ENCODE measurements around the gene GRB10. TPM values are rescaled to one million over a fixed set of nuclear protein-coding genes. Genes with fewer than 3 reads are reported as not detected.

GRB10 gene
- total RNA-seq, 1 donor from 2014 or later = not detected

DNA sequence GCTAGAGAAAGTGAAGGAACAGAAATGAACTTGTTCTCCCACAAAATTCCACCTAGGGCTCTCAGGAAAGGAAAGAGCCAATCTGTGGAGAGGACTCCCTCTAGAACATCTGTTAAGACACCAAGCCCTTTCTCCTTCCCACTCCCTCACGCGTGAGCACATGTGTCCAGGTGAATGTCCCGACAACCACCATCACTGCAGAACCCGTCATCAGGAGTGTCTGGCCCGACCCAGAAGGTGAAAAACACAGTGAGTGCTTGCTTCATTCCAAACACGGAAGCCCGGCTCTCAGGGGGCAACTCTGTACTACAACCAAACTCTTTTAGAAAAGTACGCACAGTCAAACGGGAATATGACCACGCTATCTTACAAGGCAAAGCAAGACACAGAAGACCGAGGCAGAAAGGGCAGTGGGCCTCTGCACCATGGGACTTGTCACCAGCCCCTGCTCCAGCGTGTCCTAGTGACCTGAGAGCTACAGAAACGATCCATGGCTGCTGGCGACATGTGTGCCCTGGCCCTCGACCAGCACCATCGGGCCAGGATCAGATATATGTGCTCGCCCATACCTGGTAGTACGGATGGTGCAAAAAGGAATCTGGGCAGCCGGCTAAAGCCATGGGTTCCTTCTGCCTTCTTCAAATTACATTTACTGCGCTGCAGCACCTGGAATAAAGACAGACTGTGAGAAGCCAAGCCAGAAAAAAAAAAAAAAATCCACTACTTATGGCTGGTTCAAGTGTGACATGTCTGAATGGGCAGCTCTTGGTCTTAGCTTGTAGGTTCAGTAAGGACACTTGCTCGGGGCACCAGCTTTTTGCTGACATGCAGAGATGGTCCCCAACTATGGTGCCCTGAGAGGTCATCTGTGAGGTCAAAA lies 50.8 kb downstream of the GRB10 start:
- Mint-ChIP-seq H3K27ac (no peak overlapping the region), H3K9me3 (no peaks in the 10 kb centered on the region), H3K27me3 (peaks cover 7% of the 10 kb centered on the region), H3K36me3 (ENCODE audit: low read depth) (no peaks in the 10 kb centered on the region), H3K4me1 (no peaks in the 10 kb centered on the region), H3K4me3 (no peak overlapping the region)
- ChIA-PET CTCF (no interaction called here), POLR2A (no interaction called here)
- TF ChIP-seq, protein P1, sequence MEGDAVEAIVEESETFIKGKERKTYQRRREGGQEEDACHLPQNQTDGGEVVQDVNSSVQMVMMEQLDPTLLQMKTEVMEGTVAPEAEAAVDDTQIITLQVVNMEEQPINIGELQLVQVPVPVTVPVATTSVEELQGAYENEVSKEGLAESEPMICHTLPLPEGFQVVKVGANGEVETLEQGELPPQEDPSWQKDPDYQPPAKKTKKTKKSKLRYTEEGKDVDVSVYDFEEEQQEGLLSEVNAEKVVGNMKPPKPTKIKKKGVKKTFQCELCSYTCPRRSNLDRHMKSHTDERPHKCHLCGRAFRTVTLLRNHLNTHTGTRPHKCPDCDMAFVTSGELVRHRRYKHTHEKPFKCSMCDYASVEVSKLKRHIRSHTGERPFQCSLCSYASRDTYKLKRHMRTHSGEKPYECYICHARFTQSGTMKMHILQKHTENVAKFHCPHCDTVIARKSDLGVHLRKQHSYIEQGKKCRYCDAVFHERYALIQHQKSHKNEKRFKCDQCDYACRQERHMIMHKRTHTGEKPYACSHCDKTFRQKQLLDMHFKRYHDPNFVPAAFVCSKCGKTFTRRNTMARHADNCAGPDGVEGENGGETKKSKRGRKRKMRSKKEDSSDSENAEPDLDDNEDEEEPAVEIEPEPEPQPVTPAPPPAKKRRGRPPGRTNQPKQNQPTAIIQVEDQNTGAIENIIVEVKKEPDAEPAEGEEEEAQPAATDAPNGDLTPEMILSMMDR (IDR thresholded peaks at IDR 0.05) = no peak
- DNase-seq (no peak), ATAC-seq (ENCODE audit: low read depth) (no peak)
- intact Hi-C loops (cut with micrococcal nuclease) = no loop called here

DNA sequence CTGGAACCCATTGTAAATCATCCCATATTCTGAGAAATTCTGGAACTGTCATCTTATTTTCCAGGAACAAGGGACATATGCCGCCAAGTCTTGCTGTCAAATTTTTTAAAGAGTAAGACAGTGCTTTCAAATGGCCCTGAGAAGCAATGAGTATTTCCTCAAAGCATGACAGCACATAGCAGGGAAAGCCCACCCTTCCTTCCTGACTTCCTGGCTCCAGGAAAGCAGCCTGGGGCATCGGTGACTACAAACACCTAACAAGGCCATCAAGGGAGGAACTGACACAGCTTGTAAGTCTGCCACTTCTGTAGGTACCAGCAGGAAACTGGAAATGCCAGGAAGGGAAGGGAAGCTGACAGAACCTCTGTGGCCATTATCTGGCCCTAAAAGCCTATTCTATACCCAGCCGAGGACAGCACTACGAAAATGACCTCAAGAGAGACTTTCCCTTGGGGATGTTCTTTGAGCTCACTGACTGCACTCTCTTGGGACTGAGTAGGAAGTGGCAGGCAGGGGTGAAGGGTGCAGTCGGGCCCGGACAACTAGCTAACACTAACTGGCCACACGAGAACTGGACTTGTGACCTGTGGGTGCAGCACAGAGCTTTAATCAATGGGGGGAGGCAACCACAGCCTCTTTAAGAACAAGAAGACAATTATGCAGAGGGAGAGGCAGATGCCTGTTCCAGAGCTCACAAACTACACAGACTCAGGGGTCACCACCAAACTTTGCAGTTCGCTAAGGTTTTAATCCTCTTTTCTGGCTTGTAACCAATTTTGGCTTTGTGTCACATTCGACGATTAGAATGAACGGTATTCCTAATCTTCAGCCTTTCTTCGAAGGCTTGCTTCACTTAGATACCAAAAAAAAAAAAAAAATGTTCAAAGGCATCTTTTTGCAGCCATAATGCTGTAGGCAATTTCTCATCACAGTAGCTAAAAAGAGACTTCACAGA lies 52.0 kb downstream of the GRB10 start:
- Mint-ChIP-seq H3K9me3 (no peaks in the 10 kb centered on the region), H3K4me3 (no peak overlapping the region), H3K36me3 (ENCODE audit: low read depth) (no peaks in the 10 kb centered on the region), H3K27me3 (peaks cover 7% of the 10 kb centered on the region), H3K4me1 (no peaks in the 10 kb centered on the region), H3K27ac (no peak overlapping the region)
- POLR2A ChIA-PET = no interaction called here
- CTCF ChIA-PET = no interaction called here
- ATAC-seq (ENCODE audit: low read depth) (no peak), DNase-seq (no peak)
- intact Hi-C loops (cut with micrococcal nuclease) = no loop called here
- TF ChIP-seq, protein P1 (IDR thresholded peaks at IDR 0.05) = no peak

DNA sequence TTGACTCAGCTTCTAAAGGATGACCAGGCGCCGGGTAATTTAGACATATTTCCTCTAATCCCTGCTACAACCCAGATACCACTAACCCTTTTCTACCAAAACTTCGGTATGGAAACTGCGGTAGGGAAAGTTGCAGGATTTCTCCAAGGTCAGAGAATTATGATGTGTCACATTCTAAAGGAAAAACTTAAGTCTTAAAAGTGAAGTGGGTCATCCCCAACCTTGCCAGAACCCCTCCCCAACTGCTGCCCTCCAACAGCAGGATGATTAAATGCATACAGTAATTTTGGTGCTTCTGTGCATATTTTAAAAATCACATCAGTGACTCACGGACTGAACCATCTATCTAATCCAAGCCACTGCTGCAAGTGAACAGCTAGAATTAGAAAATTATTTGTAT lies 52.7 kb downstream of the GRB10 start:
- H3K4me1 Mint-ChIP-seq = no peaks in the 10 kb centered on the region
- ATAC-seq (ENCODE audit: low read depth) = no peak
- ChIA-PET CTCF (no interaction called here), POLR2A (no interaction called here)
- intact Hi-C loops (cut with micrococcal nuclease) = no loop called here
- H3K27me3 Mint-ChIP-seq = peaks cover 7% of the 10 kb centered on the region
- no peaks in the 10 kb centered on the region for H3K9me3 Mint-ChIP-seq
- H3K4me3 Mint-ChIP-seq = no peak overlapping the region
- no peak for DNase-seq
- no peak overlapping the region for H3K27ac Mint-ChIP-seq
- TF ChIP-seq, protein P1 (IDR thresholded peaks at IDR 0.05) = no peak
- no peaks in the 10 kb centered on the region for H3K36me3 Mint-ChIP-seq (ENCODE audit: low read depth)

DNA sequence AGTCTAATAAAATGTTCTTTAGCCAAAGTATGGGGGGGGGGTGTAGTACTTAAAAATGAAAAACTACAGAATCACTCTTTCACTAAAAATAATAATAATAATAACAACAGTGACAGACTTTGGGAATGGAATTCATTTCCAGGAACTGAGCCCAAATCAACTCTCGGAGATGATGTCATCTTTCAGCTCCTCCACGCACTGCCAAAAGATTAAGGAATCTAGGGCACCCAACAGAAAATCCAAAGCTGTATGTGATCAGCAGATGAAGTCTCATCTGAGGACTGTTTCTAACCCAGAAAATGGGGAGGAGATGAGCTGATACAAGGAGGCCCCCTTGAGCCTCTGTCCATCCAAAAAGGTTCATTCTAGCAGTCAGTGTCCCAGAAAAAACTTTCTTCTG lies 54.5 kb downstream of the GRB10 start:
- H3K4me3 Mint-ChIP-seq = no peak overlapping the region
- peaks cover 14% of the 10 kb centered on the region for H3K27me3 Mint-ChIP-seq
- DNase-seq = no peak
- no peak overlapping the region for H3K27ac Mint-ChIP-seq
- ChIA-PET CTCF (no interaction called here), POLR2A (no interaction called here)
- TF ChIP-seq, protein P1 (IDR thresholded peaks at IDR 0.05) = no peak
- H3K9me3 Mint-ChIP-seq = no peaks in the 10 kb centered on the region
- intact Hi-C loops (cut with micrococcal nuclease) = no loop called here
- no peaks in the 10 kb centered on the region for H3K4me1 Mint-ChIP-seq
- no peak for ATAC-seq (ENCODE audit: low read depth)
- H3K36me3 Mint-ChIP-seq (ENCODE audit: low read depth) = no peaks in the 10 kb centered on the region

DNA sequence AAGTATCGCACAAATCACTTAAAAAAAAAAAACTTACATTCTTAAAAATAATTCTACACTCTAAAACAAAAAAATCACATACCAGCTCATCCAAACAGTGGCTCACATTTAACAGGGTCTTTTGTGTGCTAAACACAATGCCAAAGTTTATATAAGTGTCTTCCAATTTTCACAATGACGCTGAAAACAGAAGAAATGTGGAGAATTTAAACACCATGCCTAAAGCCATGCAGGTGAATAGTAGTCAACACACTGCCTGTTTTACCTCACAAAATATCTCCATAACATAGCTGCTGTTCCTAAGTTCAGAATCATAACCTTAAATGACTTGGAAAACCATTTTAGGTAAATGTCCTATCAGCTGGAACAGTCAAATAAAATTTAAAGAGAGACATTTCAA lies 55.0 kb downstream of the GRB10 start:
- no peak for DNase-seq
- Mint-ChIP-seq H3K4me1 (no peaks in the 10 kb centered on the region), H3K36me3 (ENCODE audit: low read depth) (no peaks in the 10 kb centered on the region), H3K4me3 (no peak overlapping the region), H3K27me3 (peaks cover 14% of the 10 kb centered on the region), H3K27ac (no peak overlapping the region), H3K9me3 (no peaks in the 10 kb centered on the region)
- POLR2A ChIA-PET = no interaction called here
- no peak for ATAC-seq (ENCODE audit: low read depth)
- intact Hi-C loops (cut with micrococcal nuclease) = no loop called here
- TF ChIP-seq, protein P1 (IDR thresholded peaks at IDR 0.05) = no peak
- CTCF ChIA-PET = no interaction called here

Measured in activated B cell treated with CpG ODN at 0.5 μM for 24 hours (primary cell).